IMR-90 (cell line): ENCODE measurements around the gene IDI2. TPM values are rescaled to one million over a fixed set of nuclear protein-coding genes. Genes with fewer than 3 reads are reported as not detected.

Experiments used
- ATAC-seq: fragments of 200-7000 bp; cut with Tn5 transposase; 2 replicates; pipeline ENCODE4 v1.9.1; 2020; ENCODE audit warnings: low read depth, mild to moderate bottlenecking, moderate library complexity
- BruUV-seq: library from RNA; stranded (reverse); fragments of 400-500 nt; replicated peaks from 2 replicates; lab custom pipeline; 2021; lab: Mats Ljungman, UMichigan
- CTCF ChIA-PET: fragments of 300-600 bp; formaldehyde crosslinking; extraction: SDS; loops from one replicate; lab custom pipeline; 2021; ENCODE audit warnings: antibody characterized with exemption; lab: Yijun Ruan, JAX
- POLR2A ChIA-PET: fragments of 300-600 bp; sonication (Branson Sonifier 250); formaldehyde crosslinking; loops from one replicate; lab custom pipeline; 2022; ENCODE audit warnings: antibody characterized with exemption; ENCODE audit not compliant: unreplicated experiment; lab: Charles Lee
- DNase-seq: peaks from one replicate; pipeline ENCODE4 v3.0.0; 2013
- H2AFZ ChIP-seq: replicated peaks from 2 replicates; pipeline ENCODE3; 2013; ENCODE audit warnings: low read length, mild to moderate bottlenecking; ENCODE audit not compliant: poor library complexity
- H2AK5ac ChIP-seq: 2 replicates; pipeline ENCODE4 v1.6.1; 2013; ENCODE audit warnings: low read depth, low read length, inconsistent platforms
- H2AK9ac ChIP-seq: replicated peaks from 2 replicates; pipeline ENCODE3; 2013; ENCODE audit warnings: mild to moderate bottlenecking, low read depth, low read length, moderate library complexity; ENCODE audit not compliant: poor library complexity
- H2BK120ac ChIP-seq: 2 replicates; pipeline ENCODE4 v1.6.1; 2013; ENCODE audit warnings: low read depth, low read length, inconsistent platforms
- H2BK15ac ChIP-seq: 3 replicates; pipeline ENCODE4 v1.6.1; 2013; ENCODE audit warnings: low read depth, low read length, inconsistent platforms
- H2BK20ac ChIP-seq: 2 replicates; pipeline ENCODE4 v1.6.1; 2013; ENCODE audit warnings: low read depth, mild to moderate bottlenecking, inconsistent platforms, low read length, moderate library complexity
- H2BK5ac ChIP-seq: 2 replicates; pipeline ENCODE4 v1.6.1; 2013; ENCODE audit warnings: mild to moderate bottlenecking, low read depth, low read length, inconsistent platforms; ENCODE audit not compliant: poor library complexity, severe bottlenecking
- H3K14ac ChIP-seq: replicated peaks from 2 replicates; pipeline ENCODE4 v1.6.1; 2013; ENCODE audit warnings: low read depth, low read length, inconsistent platforms
- H3K18ac ChIP-seq: 2 replicates; pipeline ENCODE4 v1.6.1; 2013; ENCODE audit warnings: low read depth, low read length, control low read depth
- H3K23ac ChIP-seq: 2 replicates; pipeline ENCODE4 v1.6.1; 2013; ENCODE audit warnings: low read depth, low read length, inconsistent platforms
- H3K27ac ChIP-seq: 2 replicates; pipeline ENCODE4 v1.5.1; 2013; ENCODE audit warnings: mild to moderate bottlenecking, control low read depth, low read length; ENCODE audit not compliant: insufficient read depth
- H3K27me3 ChIP-seq: 2 replicates; pipeline ENCODE4 v1.6.1; 2013; ENCODE audit warnings: low read length; ENCODE audit not compliant: control insufficient read depth, insufficient read depth
- H3K36me3 ChIP-seq: 2 replicates; pipeline ENCODE4 v1.6.1; 2013; ENCODE audit warnings: low read length, mixed read lengths; ENCODE audit not compliant: control insufficient read depth, insufficient read depth
- H3K4ac ChIP-seq: 2 replicates; pipeline ENCODE4 v1.6.1; 2013; ENCODE audit warnings: low read depth, low read length, inconsistent platforms
- H3K4me1 ChIP-seq: 2 replicates; pipeline ENCODE4 v1.6.1; 2013; ENCODE audit warnings: low read length, mixed read lengths; ENCODE audit not compliant: control insufficient read depth, insufficient read depth
- H3K4me2 ChIP-seq: 2 replicates; pipeline ENCODE4 v1.6.1; 2013; ENCODE audit warnings: low read depth, mild to moderate bottlenecking, control low read depth, low read length, moderate library complexity
- H3K4me3 ChIP-seq: 2 replicates; pipeline ENCODE4 v1.5.1; 2013; ENCODE audit warnings: low read depth, mild to moderate bottlenecking, control low read depth, low read length, moderate library complexity; ENCODE audit not compliant: insufficient read depth
- H3K56ac ChIP-seq: 2 replicates; pipeline ENCODE4 v1.6.1; 2013; ENCODE audit warnings: low read length, inconsistent platforms; ENCODE audit not compliant: insufficient read depth; ENCODE audit errors: extremely low read depth
- H3K79me1 ChIP-seq, 2 experiments: 2 replicates each; pipeline ENCODE4 v1.6.1; 2013; ENCODE audit warnings: low read length in 2 of 2, inconsistent platforms in 1 of 2, low read depth in 1 of 2
- H3K9ac ChIP-seq: 2 replicates; pipeline ENCODE4 v1.6.1; 2013; ENCODE audit warnings: low read depth, low read length, control low read depth
- H3K9me1 ChIP-seq: 2 replicates; pipeline ENCODE4 v1.6.1; 2013; ENCODE audit warnings: low read length, inconsistent platforms; ENCODE audit not compliant: insufficient read depth
- H3K9me3 ChIP-seq: 2 replicates; pipeline ENCODE4 v1.6.1; 2013; ENCODE audit warnings: low read length; ENCODE audit not compliant: control insufficient read depth, insufficient read depth
- H4K20me1 ChIP-seq: 2 replicates; pipeline ENCODE4 v1.6.1; 2013; ENCODE audit warnings: low read length, inconsistent platforms; ENCODE audit not compliant: insufficient read depth
- H4K5ac ChIP-seq: 2 replicates; pipeline ENCODE4 v1.6.1; 2013; ENCODE audit warnings: mild to moderate bottlenecking, low read depth, low read length, control low read depth
- H4K8ac ChIP-seq, 2 experiments: 2 replicates each; pipeline ENCODE4 v1.6.1; 2013; ENCODE audit warnings: low read depth in 2 of 2, low read length in 2 of 2, control low read depth in 1 of 2, inconsistent platforms in 1 of 2
- H4K91ac ChIP-seq: 2 replicates; pipeline ENCODE4 v1.6.1; 2013; ENCODE audit warnings: low read depth, low read length, inconsistent platforms; ENCODE audit not compliant: insufficient read depth
- MAFK ChIP-seq: IDR thresholded peaks from 2 replicates; pipeline ENCODE4 v1.6.1; 2012; ENCODE audit warnings: low read depth, low read length, improper control_type of control experiment
- NFE2L2 ChIP-seq: fragments of 150-350 bp; IDR thresholded peaks from 2 replicates; pipeline ENCODE4 v1.6.1; 2016; ENCODE audit warnings: low read depth, mild to moderate bottlenecking, low read length
- RAD21 ChIP-seq: IDR thresholded peaks from 2 replicates; pipeline ENCODE4 v1.6.1; 2012; ENCODE audit warnings: low read length, improper control_type of control experiment
- RCOR1 ChIP-seq: IDR thresholded peaks from 2 replicates; pipeline ENCODE4 v1.6.1; 2012; ENCODE audit warnings: mild to moderate bottlenecking, low read length, improper control_type of control experiment; ENCODE audit not compliant: insufficient replicate concordance
- RFX5 ChIP-seq: IDR thresholded peaks from 2 replicates; pipeline ENCODE4 v1.8.0; 2012; ENCODE audit warnings: low read depth, mild to moderate bottlenecking, low read length, moderate library complexity
- SMC3 ChIP-seq: fragments of 150-350 bp; IDR thresholded peaks from 2 replicates; pipeline ENCODE4 v1.6.1; 2016; ENCODE audit warnings: low read depth, mild to moderate bottlenecking, antibody characterized with exemption, low read length, moderate library complexity
- WGBS, 2 experiments: methylation state at CpG; one replicate each; pipeline versions ENCODE4 v1.1.5 to v1.1.7; 2013; ENCODE audit warnings: missing lambda C conversion rate in 2 of 2; ENCODE audit not compliant: insufficient read length in 1 of 2; ENCODE audit errors: extremely low coverage in 2 of 2; 5-methylcytosine and 5-hydroxymethylcytosine counted together
- dilution Hi-C: fragments of 300-500 bp; cut with HindIII; formaldehyde crosslinking; loops from one replicate; pipeline ENCODE4 v1.14.3; 2018; ENCODE audit warnings: low sequenced_read_pairs; ENCODE audit not compliant: unreplicated experiment
- in situ Hi-C: fragments of 300-500 bp; cut with MboI; formaldehyde crosslinking; loops from 3 replicates; pipeline ENCODE4 v1.14.3; 2019; ENCODE audit warnings: low sequenced_read_pairs, inconsistent platforms, mixed read lengths
- intact Hi-C: fragments of 100-400 bp; cut with micrococcal nuclease; formaldehyde crosslinking; loops from 2 replicates; pipeline ENCODE4 v1.10.0; 2022
- polyA plus RNA-seq, 3 experiments: library from polyadenylated mRNA; depleted of rRNA; stranded (reverse); fragments of >200 nt; gene quantifications; 2 replicates each; pipeline ENCODE4 v1.2.3, GENCODE V29; 2012; ENCODE audit warnings: low replicate concordance in 1 of 3
- total RNA-seq: library from RNA; depleted of rRNA; stranded (reverse); fragments of >200 nt; gene quantifications from 2 replicates; pipeline ENCODE4 v1.2.3, GENCODE V29; 2012
- TF ChIP-seq, protein P1 (sequence below): conservative IDR thresholded peaks from 2 replicates; pipeline ENCODE4 v1.5.1; 2012; ENCODE audit warnings: mild to moderate bottlenecking, low read depth, low read length, improper control_type of control experiment

Gene IDI2
- total and polyA plus RNA-seq, 2 of the 4 experiments (the other 2 are of a cell fraction): not detected

DNA sequence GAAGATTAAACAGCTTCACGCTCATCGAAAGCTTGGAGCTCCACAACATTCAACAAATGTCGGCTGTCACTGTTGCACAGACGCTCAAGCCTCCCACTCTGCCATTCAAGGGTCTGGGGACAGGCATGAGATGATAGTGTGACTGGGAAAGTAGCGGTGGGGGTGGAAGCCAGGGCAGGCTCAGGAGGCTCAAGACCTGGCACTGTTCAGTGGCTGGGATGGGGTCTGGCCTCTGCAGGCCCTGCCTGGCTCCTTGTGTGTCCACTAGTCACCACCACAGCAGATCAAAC, 50.9 kb downstream of the IDI2 start:
- Histone ChIP-seq H3K18ac (no peak overlapping the region), H2BK120ac (no peak overlapping the region), H3K9ac (no peak overlapping the region), H3K4me3 (no peak overlapping the region), H3K4me1 (peaks cover 9% of the 10 kb centered on the region), H3K56ac (no peak overlapping the region), H4K8ac (no peak overlapping the region), H2AFZ (no peak overlapping the region), H4K5ac (no peak overlapping the region), H3K9me3 (peaks cover 7% of the 10 kb centered on the region), H2AK5ac (no peak overlapping the region), H3K4me2 (no peak overlapping the region), H3K79me1 (no peaks in the 10 kb centered on the region; a peak in 1 of 4 replicates), H3K23ac (no peak overlapping the region), H2BK15ac (no peak overlapping the region), H3K9me1 (no peaks in the 10 kb centered on the region), H3K27ac (no peak overlapping the region), H4K20me1 (no peaks in the 10 kb centered on the region), H2BK20ac (no peak overlapping the region), H3K14ac (no peak overlapping the region), H3K36me3 (no peaks in the 10 kb centered on the region), H3K27me3 (no peaks in the 10 kb centered on the region), H2AK9ac (no peak overlapping the region), H3K4ac (no peak overlapping the region), H2BK5ac (no peak overlapping the region), H4K91ac (no peak overlapping the region)
- in situ Hi-C loops (no loop called here), dilution Hi-C loops (no loop called here), intact Hi-C loops (no loop called here)
- ChIA-PET CTCF (no interaction called here), POLR2A (no interaction called here)
- no TSS peak for BruUV-seq
- TF ChIP-seq MAFK (no peak), RFX5 (no peak), NFE2L2 (no peak), RCOR1 (no peak), SMC3 (no peak), RAD21 (no peak)
- TF ChIP-seq, protein P1, sequence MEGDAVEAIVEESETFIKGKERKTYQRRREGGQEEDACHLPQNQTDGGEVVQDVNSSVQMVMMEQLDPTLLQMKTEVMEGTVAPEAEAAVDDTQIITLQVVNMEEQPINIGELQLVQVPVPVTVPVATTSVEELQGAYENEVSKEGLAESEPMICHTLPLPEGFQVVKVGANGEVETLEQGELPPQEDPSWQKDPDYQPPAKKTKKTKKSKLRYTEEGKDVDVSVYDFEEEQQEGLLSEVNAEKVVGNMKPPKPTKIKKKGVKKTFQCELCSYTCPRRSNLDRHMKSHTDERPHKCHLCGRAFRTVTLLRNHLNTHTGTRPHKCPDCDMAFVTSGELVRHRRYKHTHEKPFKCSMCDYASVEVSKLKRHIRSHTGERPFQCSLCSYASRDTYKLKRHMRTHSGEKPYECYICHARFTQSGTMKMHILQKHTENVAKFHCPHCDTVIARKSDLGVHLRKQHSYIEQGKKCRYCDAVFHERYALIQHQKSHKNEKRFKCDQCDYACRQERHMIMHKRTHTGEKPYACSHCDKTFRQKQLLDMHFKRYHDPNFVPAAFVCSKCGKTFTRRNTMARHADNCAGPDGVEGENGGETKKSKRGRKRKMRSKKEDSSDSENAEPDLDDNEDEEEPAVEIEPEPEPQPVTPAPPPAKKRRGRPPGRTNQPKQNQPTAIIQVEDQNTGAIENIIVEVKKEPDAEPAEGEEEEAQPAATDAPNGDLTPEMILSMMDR: no peak
- no peak for ATAC-seq
- no peak for DNase-seq
- no CpG with 5 or more reads among the region's 5 CpGs for WGBS, 2 experiments
